Liver (tissue), 9 donors: ENCODE results near the gene FKBP1A. TPM values are rescaled to one million over a fixed set of nuclear protein-coding genes. Genes with fewer than 3 reads are reported as not detected.

Experiments used
- DNase-seq: peaks from one replicate; pipeline ENCODE4 v3.0.0-alpha.2; 2017; ENCODE audit warnings: low spot score
- H3K27ac ChIP-seq, 2 donors: one replicate each; pipeline ENCODE4 v1.7.0; 2013; ENCODE audit warnings: inconsistent platforms in 2 of 2, low read length in 2 of 2, control low read depth in 1 of 2, low read depth in 1 of 2, mild to moderate bottlenecking in 1 of 2
- H3K27me3 ChIP-seq, 4 donors: one replicate each; pipeline versions ENCODE4 v1.6.1 to v1.7.0; 2013; ENCODE audit warnings: low read length in 3 of 4, inconsistent platforms in 1 of 4, mild to moderate bottlenecking in 1 of 4, moderate library complexity in 1 of 4; ENCODE audit not compliant: control insufficient read depth in 4 of 4, insufficient read depth in 4 of 4
- H3K36me3 ChIP-seq, 4 donors: one replicate each; pipeline versions ENCODE4 v1.6.1 to v1.7.0; 2013; ENCODE audit warnings: low read length in 3 of 4, mild to moderate bottlenecking in 3 of 4, low read depth in 1 of 4, moderate library complexity in 1 of 4; ENCODE audit not compliant: control insufficient read depth in 4 of 4, insufficient read depth in 3 of 4
- H3K4me1 ChIP-seq, 4 donors: one replicate each; pipeline versions ENCODE4 v1.6.1 to v1.7.0; 2013; ENCODE audit warnings: low read length in 3 of 4, mild to moderate bottlenecking in 3 of 4, moderate library complexity in 1 of 4; ENCODE audit not compliant: control insufficient read depth in 4 of 4, insufficient read depth in 4 of 4
- H3K4me3 ChIP-seq, 3 donors: one replicate each; pipeline versions ENCODE4 v1.6.1 to v1.7.0; 2013; ENCODE audit warnings: low read length in 3 of 3, control low read depth in 1 of 3, low read depth in 1 of 3, mild to moderate bottlenecking in 1 of 3
- H3K9ac ChIP-seq, 2 donors: one replicate each; pipeline ENCODE4 v1.7.0; 2013; ENCODE audit warnings: low read length in 2 of 2, mild to moderate bottlenecking in 2 of 2, moderate library complexity in 2 of 2, control low read depth in 1 of 2, low read depth in 1 of 2
- H3K9me3 ChIP-seq, 4 donors: one replicate each; pipeline versions ENCODE4 v1.6.1 to v1.7.0; 2013; ENCODE audit warnings: low read length in 3 of 4; ENCODE audit not compliant: control insufficient read depth in 4 of 4
- EGR1 ChIP-seq, 2 donors: IDR thresholded peaks; 2 replicates each; pipeline ENCODE4 v1.6.1; 2016 to 2018; ENCODE audit warnings: antibody characterized with exemption in 2 of 2, low read depth in 2 of 2
- FOXA1 ChIP-seq: IDR thresholded peaks from 2 replicates; pipeline ENCODE4 v1.6.1; 2016; ENCODE audit warnings: antibody characterized with exemption
- FOXA2 ChIP-seq: IDR thresholded peaks from 2 replicates; pipeline ENCODE4 v1.6.1; 2016; ENCODE audit warnings: antibody characterized with exemption
- GABPA ChIP-seq, 2 donors: IDR thresholded peaks in 1 of 2; conservative IDR thresholded peaks in 1 of 2; 2 replicates each; pipeline ENCODE4 v1.6.1; 2016; ENCODE audit warnings: antibody characterized with exemption in 2 of 2, mild to moderate bottlenecking in 1 of 2, moderate library complexity in 1 of 2
- HNF4A ChIP-seq, 2 donors: conservative IDR thresholded peaks; 2 replicates each; pipeline ENCODE4 v1.6.1; 2016; ENCODE audit warnings: antibody characterized with exemption in 2 of 2, mild to moderate bottlenecking in 2 of 2
- HNF4G ChIP-seq: IDR thresholded peaks from 2 replicates; pipeline ENCODE4 v1.6.1; 2016; ENCODE audit warnings: antibody characterized with exemption
- JUND ChIP-seq, 2 donors: IDR thresholded peaks; 2 replicates each; pipeline ENCODE4 v1.6.1; 2016; ENCODE audit warnings: antibody characterized with exemption in 2 of 2
- NR2F2 ChIP-seq: IDR thresholded peaks from 2 replicates; pipeline ENCODE4 v1.6.1; 2016; ENCODE audit warnings: antibody characterized with exemption
- RAD21 ChIP-seq, 2 donors: IDR thresholded peaks; 2 replicates each; pipeline ENCODE4 v1.6.1; 2016; ENCODE audit warnings: antibody characterized with exemption in 2 of 2, mild to moderate bottlenecking in 2 of 2
- RXRA ChIP-seq, 2 donors: IDR thresholded peaks; 2 replicates each; pipeline ENCODE4 v1.6.1; 2017 to 2018; ENCODE audit warnings: antibody characterized with exemption in 2 of 2, mild to moderate bottlenecking in 1 of 2
- SP1 ChIP-seq: IDR thresholded peaks from 2 replicates; pipeline ENCODE4 v1.6.1; 2018; ENCODE audit warnings: antibody characterized with exemption, mild to moderate bottlenecking
- TAF1 ChIP-seq: conservative IDR thresholded peaks from 2 replicates; pipeline ENCODE4 v1.6.1; 2016; ENCODE audit warnings: antibody characterized with exemption, mild to moderate bottlenecking
- YY1 ChIP-seq: IDR thresholded peaks from 2 replicates; pipeline ENCODE4 v1.6.1; 2016; ENCODE audit warnings: antibody characterized with exemption, mild to moderate bottlenecking
- WGBS: extraction: QIAGEN DNeasy Blood & Tissue Kit; methylation state at CpG from one replicate; pipeline ENCODE4 v1.1.7; 2013; 5-methylcytosine and 5-hydroxymethylcytosine counted together
- polyA plus RNA-seq, 2 donors: library from polyadenylated mRNA; stranded (reverse) in 1 of 2; unstranded in 1 of 2; fragments of 200-250 nt in 1 of 2; fragments of >200 nt in 1 of 2; fragmentation: Nextera tagmentation in 1 of 2; extraction: Ambion mirVana in 1 of 2; gene quantifications; one replicate each; pipeline versions ENCODE4 v1.2.1 to v1.2.3, GENCODE V29; 2013 to 2015
- total RNA-seq, 2 donors: library from RNA; depleted of rRNA; stranded (reverse); fragments of >200 nt; gene quantifications; one replicate each; pipeline ENCODE4 v1.2.3, GENCODE V29; 2014
- TF ChIP-seq, protein P1 (sequence below): IDR thresholded peaks from 2 replicates; pipeline ENCODE4 v1.6.1; 2016; ENCODE audit warnings: antibody characterized with exemption, mild to moderate bottlenecking
- TF ChIP-seq, protein P2 (sequence below): IDR thresholded peaks from 2 replicates; pipeline ENCODE4 v1.6.1; 2016; ENCODE audit warnings: antibody characterized with exemption
- TF ChIP-seq, protein P3 (sequence below): IDR thresholded peaks from 2 replicates; pipeline ENCODE4 v1.6.1; 2016; ENCODE audit warnings: antibody characterized with exemption
- TF ChIP-seq, protein P4 (sequence below): IDR thresholded peaks from 2 replicates; pipeline ENCODE4 v1.6.1; 2016; ENCODE audit warnings: antibody characterized with exemption
- TF ChIP-seq, protein P5 (sequence below): fragments of 150-350 bp; IDR thresholded peaks from 2 replicates; pipeline ENCODE4 v1.5.1; 2017; ENCODE audit warnings: improper control_type of control experiment, low read depth, low read length; ENCODE audit not compliant: missing input control
- donor health status: healthy.
- donor health status: healthy.
- donor health status: healthy.
- donor health status: healthy.
- donor health status: healthy.

The FKBP1A gene
- total and polyA plus RNA-seq, 4 donors: 49.3 to 114 (median 76.9) TPM

DNA sequence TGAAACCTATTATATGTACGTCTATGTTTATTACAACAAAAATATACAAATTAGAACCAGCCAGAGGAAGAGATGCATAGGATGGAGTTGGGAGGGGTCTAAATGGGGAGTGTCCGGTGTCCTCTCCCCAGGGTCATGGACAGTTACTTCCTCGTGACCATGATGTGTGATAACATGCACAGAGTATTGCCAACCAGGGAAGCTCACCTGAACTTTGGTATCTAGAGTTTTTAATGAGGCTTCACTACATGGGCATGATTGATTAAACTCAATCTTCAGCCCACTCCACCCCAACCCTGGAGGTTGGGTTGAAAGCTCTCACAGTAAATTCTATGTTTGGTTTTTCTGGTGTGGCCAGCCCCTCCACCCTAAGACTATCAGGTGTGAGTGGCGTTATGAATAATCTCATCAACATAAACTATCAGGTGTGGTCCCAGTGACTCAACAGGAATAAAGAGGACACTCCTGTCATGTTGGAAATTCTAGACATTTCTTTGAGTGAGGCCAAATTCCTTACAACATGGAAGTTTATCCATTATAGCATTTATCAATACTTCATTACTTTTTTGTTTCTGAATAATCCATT is 36.4 kb upstream of the FKBP1A start:
- WGBS: 85% methylated on average over 4 of the region's 4 CpGs
- Histone ChIP-seq H3K9ac (no peak overlapping the region), H3K9me3 (no peaks in the 10 kb centered on the region), H3K4me1 (no peaks in the 10 kb centered on the region), H3K27me3 (no peaks in the 10 kb centered on the region), H3K4me3 (no peak overlapping the region), H3K27ac (no peak overlapping the region), H3K36me3 (no peaks in the 10 kb centered on the region)
- no peak for TF ChIP-seq RXRA (IDR thresholded peaks at IDR 0.05)
- no peak for TF ChIP-seq EGR1 (IDR thresholded peaks at IDR 0.05; ENCODE audit: low read depth in 2 of 2)
- TF ChIP-seq HNF4G: no peak
- no peak for TF ChIP-seq RAD21 (IDR thresholded peaks at IDR 0.05)
- no peak for TF ChIP-seq YY1
- TF ChIP-seq TAF1: no peak
- TF ChIP-seq, protein P1, sequence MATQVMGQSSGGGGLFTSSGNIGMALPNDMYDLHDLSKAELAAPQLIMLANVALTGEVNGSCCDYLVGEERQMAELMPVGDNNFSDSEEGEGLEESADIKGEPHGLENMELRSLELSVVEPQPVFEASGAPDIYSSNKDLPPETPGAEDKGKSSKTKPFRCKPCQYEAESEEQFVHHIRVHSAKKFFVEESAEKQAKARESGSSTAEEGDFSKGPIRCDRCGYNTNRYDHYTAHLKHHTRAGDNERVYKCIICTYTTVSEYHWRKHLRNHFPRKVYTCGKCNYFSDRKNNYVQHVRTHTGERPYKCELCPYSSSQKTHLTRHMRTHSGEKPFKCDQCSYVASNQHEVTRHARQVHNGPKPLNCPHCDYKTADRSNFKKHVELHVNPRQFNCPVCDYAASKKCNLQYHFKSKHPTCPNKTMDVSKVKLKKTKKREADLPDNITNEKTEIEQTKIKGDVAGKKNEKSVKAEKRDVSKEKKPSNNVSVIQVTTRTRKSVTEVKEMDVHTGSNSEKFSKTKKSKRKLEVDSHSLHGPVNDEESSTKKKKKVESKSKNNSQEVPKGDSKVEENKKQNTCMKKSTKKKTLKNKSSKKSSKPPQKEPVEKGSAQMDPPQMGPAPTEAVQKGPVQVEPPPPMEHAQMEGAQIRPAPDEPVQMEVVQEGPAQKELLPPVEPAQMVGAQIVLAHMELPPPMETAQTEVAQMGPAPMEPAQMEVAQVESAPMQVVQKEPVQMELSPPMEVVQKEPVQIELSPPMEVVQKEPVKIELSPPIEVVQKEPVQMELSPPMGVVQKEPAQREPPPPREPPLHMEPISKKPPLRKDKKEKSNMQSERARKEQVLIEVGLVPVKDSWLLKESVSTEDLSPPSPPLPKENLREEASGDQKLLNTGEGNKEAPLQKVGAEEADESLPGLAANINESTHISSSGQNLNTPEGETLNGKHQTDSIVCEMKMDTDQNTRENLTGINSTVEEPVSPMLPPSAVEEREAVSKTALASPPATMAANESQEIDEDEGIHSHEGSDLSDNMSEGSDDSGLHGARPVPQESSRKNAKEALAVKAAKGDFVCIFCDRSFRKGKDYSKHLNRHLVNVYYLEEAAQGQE: no peak
- no peak for TF ChIP-seq GABPA (IDR thresholded peaks at IDR 0.05 in 1 of 2, conservative IDR thresholded peaks at IDR 0.05 in 1 of 2)
- TF ChIP-seq, protein P2, sequence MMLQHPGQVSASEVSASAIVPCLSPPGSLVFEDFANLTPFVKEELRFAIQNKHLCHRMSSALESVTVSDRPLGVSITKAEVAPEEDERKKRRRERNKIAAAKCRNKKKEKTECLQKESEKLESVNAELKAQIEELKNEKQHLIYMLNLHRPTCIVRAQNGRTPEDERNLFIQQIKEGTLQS: no peak
- TF ChIP-seq, protein P3, sequence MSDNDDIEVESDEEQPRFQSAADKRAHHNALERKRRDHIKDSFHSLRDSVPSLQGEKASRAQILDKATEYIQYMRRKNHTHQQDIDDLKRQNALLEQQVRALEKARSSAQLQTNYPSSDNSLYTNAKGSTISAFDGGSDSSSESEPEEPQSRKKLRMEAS: no peak
- no peak for TF ChIP-seq HNF4A (conservative IDR thresholded peaks at IDR 0.05)
- TF ChIP-seq NR2F2: no peak
- TF ChIP-seq SP1: no peak
- TF ChIP-seq, protein P4, sequence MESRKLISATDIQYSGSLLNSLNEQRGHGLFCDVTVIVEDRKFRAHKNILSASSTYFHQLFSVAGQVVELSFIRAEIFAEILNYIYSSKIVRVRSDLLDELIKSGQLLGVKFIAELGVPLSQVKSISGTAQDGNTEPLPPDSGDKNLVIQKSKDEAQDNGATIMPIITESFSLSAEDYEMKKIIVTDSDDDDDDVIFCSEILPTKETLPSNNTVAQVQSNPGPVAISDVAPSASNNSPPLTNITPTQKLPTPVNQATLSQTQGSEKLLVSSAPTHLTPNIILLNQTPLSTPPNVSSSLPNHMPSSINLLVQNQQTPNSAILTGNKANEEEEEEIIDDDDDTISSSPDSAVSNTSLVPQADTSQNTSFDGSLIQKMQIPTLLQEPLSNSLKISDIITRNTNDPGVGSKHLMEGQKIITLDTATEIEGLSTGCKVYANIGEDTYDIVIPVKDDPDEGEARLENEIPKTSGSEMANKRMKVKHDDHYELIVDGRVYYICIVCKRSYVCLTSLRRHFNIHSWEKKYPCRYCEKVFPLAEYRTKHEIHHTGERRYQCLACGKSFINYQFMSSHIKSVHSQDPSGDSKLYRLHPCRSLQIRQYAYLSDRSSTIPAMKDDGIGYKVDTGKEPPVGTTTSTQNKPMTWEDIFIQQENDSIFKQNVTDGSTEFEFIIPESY: no peak
- TF ChIP-seq, protein P5, sequence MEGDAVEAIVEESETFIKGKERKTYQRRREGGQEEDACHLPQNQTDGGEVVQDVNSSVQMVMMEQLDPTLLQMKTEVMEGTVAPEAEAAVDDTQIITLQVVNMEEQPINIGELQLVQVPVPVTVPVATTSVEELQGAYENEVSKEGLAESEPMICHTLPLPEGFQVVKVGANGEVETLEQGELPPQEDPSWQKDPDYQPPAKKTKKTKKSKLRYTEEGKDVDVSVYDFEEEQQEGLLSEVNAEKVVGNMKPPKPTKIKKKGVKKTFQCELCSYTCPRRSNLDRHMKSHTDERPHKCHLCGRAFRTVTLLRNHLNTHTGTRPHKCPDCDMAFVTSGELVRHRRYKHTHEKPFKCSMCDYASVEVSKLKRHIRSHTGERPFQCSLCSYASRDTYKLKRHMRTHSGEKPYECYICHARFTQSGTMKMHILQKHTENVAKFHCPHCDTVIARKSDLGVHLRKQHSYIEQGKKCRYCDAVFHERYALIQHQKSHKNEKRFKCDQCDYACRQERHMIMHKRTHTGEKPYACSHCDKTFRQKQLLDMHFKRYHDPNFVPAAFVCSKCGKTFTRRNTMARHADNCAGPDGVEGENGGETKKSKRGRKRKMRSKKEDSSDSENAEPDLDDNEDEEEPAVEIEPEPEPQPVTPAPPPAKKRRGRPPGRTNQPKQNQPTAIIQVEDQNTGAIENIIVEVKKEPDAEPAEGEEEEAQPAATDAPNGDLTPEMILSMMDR: no peak
- TF ChIP-seq FOXA1: no peak
- TF ChIP-seq FOXA2: no peak
- TF ChIP-seq JUND (IDR thresholded peaks at IDR 0.05): no peak
- no peak for DNase-seq
